ENCODE results near the gene OBP2B. TPM values are rescaled to one million over a fixed set of nuclear protein-coding genes. Genes with fewer than 3 reads are reported as not detected.

The OBP2B gene
- total and polyA plus RNA-seq, 9 of the 15 experiments (the other 6 are each of a cell fraction or from before 2014, with no cell fraction given): not detected

- TF ChIP-seq CBFA2T2 (conservative IDR thresholded peaks at IDR 0.05): no peak
- TF ChIP-seq CREM (IDR thresholded peaks at IDR 0.05; ENCODE audit: low read depth): no peak
- no peak for TF ChIP-seq E2F1 (CRISPR knock-in tag; IDR thresholded peaks at IDR 0.05)
- TF ChIP-seq XRCC3 (IDR thresholded peaks at IDR 0.05): no peak
- TF ChIP-seq CBFB (CRISPR knock-in tag; IDR thresholded peaks at IDR 0.05): no peak
- peak; percentile 21; the same call in 1 of the 2 replicates for TF ChIP-seq L3MBTL2 (IDR thresholded peaks at IDR 0.05)
- no peak for TF ChIP-seq FOXP4 (CRISPR knock-in tag; IDR thresholded peaks at IDR 0.05; ENCODE audit: borderline replicate concordance)
- no peak for TF ChIP-seq MTA1 (IDR thresholded peaks at IDR 0.05; ENCODE audit: borderline replicate concordance)
- TF ChIP-seq SNIP1 (IDR thresholded peaks at IDR 0.05; ENCODE audit: low read depth): no peak
- TF ChIP-seq SP2 (IDR thresholded peaks at IDR 0.05; ENCODE audit: extremely low read depth, low read depth, low read length, poor library complexity, severe bottlenecking): peak; percentile 18
- TF ChIP-seq HIVEP1 (CRISPR knock-in tag; IDR thresholded peaks at IDR 0.05): no peak
- no peak for TF ChIP-seq SRSF3 (IDR thresholded peaks at IDR 0.05; ENCODE audit: insufficient read depth, low read length)
- no peak for TF ChIP-seq TAF15 (IDR thresholded peaks at IDR 0.05; ENCODE audit: low read depth, low read length)
- peak; percentile 80 for TF ChIP-seq MAX (CRISPR knock-in tag; IDR thresholded peaks at IDR 0.05)
- TF ChIP-seq ZNF175 (CRISPR knock-in tag; IDR thresholded peaks at IDR 0.05; ENCODE audit: low read depth): no peak
- no peak for TF ChIP-seq ZNF408 (CRISPR knock-in tag; IDR thresholded peaks at IDR 0.05; ENCODE audit: low read depth)
Measured at GRCh38 chr9:133199648-133200321, 9.3 kb downstream of the OBP2B start (continued).

All from K562 (cell line).